HG02610 (cell line): Measurements from ENCODE around the gene COQ10B.
"Not testable (repeated sequence)": the region's sequence is repeated elsewhere in the genome, so short reads cannot be mapped to it uniquely, and the experiment has no call there.

Experiments used
- ATAC-seq: cut with Tn5 transposase; IDR thresholded peaks from one replicate; pipeline ENCODE4 v1.9.1; 2021; ENCODE audit warnings: mild to moderate bottlenecking, moderate library complexity; ENCODE audit not compliant: unreplicated experiment

The COQ10B gene

DNA sequence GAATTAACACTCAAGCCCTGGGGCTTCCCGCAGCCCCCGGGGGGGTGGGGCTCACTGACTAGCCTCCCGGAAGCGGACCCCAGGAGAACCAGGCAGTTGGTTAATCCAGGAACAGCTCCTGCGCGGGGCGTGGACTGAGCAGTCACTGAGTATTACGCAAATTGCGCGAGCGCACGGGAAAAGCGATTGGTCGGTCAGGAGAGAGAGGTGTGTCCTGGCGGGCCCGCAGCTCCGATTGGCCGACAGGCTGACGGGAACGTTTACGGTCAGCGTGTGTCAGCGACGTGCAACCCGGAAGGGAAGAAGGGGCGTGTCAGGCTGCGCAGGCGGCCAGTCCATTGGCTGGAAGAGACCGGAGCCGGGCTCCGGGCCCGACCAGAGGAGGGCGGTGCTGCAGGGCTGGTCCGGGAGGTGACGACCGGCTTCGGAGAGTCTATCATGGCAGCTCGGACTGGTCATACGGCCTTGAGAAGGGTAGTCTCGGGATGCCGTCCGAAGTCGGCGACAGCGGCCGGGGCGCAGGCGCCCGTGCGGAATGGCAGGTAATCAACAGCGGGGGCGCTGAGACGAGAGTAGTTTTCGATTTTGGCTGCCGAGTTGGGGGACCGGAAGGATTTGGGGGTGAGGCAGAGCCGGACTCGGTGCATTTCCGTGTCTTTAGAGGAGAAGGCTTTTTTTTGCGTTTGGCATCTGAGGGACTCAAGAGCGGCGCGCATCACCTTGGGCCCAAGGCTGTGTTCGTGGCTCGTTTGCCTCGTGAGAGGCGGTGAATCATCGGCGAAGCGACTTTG is at the start of gene COQ10B:
COQ10B (plus strand) TSS at position 430 of the 791 bp plus-strand sequence; CDS start at position 439, 9 bp downstream.
- peak; percentile 96 for ATAC-seq

DNA sequence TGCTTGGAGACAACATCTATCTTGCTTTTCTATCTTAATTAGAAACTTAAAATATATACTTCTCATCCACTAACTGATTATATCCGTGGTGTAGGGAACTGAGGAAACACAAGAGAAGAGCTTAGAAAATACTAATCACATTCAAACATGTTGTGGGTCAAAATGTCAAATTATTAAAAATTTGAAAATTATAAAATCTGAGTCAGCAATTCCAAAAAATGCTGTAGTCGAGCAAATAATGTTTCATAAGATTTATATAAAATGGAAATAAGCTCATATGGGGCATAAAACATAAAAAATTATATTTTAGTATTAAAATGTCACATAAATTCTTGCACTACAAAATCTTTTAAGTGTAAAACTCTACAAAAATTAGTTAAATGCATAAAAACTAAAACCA is 47.8 kb upstream of the COQ10B start:
- no peak for ATAC-seq

DNA sequence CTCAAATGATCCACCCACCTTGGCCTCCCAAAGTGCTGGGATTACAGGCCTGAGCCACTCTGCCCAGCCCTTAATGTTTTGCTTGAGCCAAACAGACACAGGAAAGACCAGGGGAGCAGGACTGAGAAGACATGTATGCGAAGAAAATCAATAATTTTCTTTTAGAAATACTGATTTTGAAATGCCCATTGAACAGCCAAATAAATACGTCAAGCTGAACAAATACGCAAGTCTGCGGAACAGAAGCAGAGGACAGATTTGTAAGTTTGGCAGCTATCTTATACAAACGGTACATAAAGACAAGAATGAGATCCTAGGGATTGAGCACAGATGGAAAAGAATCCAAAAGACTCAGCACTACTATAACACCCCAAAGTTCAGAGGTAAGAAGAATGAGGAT is 39.3 kb upstream of the COQ10B start:
- ATAC-seq, result no peak

DNA sequence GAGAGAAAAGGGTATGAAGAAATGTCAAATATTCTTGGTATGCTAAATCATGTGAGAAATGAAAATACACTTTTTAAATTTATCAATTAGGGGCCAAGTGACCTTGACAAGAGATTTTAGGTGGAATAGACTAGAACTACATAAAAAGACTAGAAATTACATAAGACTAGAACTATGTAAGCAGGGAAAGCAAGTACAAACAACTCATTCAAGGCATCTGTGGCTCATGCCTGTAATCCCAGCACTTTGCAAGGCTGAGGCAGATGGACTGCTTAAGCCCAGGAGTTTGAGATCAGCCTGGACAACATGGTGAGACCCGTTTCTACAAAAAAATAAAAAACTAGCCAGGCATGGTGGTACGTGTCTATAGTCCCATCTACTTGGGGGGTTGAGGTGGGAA is 38.8 kb upstream of the COQ10B start:
- ATAC-seq, result no peak

DNA sequence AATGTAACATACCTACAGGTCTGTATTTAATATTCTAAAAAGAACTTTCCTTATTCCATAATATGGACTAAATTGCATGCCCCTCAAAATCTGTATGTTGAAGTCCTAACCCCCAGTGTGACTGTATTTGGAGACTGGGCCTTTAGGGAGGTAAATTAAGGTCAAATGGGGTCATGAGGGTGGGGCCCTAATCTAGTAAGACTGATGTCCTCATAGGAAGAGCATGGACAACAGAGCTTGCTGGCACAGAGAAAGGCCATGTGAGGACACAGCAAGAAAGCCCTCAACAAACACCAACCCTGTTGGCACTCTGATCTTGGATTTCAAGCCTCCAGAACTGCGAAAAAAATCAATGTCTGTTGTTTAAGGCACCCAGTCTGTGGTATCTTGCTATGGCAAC is 37.1 kb upstream of the COQ10B start:
- ATAC-seq, result no peak

DNA sequence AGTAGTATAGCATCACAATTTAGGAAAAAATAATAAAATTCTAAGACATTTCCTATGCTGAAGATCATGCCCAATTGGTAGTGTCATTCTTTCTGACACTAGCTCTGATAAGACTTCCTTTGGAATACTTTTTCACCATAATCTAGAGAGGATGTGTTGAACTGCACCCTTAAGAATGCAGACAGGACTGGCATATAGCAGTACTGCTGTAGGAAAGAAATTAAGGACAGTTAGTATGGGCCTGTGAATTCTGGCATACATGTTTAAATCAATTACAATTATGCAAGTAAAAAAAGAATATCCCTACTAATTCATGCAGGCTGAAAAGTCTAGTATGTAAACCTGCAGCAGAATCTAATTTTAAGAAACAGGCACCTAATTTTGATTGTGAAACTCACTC is 33.9 kb upstream of the COQ10B start:
- ATAC-seq, result no peak

DNA sequence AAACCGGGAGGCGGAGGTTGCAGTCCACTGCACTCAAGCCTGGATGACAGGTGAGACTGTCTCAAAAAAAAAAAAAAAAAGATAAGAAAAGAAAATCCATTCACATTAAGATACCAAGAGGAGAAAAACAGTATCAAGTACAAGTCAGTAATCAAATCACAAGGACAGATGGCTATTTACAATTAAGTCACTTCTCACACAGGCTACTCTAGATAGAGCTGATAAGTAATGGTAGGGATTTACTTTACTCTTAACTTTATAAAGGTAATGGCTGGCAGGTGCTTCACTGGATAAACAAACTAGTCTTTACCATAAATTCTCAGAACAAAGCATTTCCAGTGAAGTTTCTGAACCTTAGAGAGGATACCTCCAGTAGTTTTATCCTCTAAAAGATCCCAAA is 30.0 kb upstream of the COQ10B start:
- ATAC-seq, result no peak

DNA sequence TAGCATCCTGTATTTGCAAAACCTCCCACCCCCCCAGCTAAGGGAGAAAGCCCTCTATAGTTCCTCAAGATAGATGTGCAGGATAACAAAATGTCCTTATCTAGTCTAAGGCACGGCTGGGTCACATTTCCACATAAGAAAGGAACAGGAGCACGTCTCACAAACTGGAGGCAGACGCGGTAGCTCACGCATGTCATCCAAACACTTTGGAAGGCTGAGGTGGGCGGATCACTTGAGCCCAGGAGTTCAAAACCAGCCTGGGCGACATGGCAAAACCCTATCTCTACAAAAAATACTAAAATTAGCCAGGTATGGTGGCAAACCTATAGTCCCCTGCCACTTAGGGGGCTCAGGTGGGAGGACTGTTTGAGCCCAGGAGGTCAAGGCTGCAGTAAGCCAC is 27.8 kb upstream of the COQ10B start:
- no peak for ATAC-seq

DNA sequence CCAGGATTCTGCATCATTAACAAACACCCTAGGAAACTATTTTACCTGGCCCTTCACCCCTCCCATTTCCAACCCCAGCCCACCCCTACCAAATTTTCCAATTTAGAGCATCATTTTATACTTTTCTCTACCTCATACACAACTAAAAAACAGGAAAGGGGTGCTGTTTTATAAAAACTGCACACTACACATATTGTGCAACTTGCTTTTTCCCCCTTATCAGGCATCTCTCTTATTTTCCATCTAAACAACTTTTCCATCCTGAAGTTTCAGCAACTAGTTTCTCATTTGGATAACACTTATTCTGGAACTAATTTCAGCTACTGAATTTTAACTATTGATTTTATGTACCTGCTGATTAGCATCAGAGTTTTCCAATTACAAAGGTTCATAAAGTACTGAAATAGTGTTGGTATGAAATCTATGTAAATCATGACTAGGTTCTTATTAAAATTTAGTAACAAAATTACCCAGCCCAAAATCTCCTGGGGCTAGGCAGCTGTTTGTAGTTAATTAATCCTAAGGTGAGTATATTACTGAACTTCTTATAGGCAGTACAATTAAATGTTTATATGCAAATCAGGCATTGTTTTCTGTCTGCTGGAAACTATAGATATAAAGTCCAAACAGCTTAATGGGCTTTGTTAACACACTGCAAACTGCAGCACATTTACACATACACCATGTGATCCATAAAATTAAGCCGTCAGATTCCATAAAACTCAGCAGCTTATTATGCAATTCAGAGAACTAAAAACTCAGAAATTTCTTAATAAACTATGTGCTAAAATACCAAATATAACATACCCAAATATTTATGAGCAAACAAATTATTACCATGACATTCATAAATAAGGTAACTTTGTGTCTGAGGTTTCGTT is 26.4 kb upstream of the COQ10B start:
- no peak for ATAC-seq

DNA sequence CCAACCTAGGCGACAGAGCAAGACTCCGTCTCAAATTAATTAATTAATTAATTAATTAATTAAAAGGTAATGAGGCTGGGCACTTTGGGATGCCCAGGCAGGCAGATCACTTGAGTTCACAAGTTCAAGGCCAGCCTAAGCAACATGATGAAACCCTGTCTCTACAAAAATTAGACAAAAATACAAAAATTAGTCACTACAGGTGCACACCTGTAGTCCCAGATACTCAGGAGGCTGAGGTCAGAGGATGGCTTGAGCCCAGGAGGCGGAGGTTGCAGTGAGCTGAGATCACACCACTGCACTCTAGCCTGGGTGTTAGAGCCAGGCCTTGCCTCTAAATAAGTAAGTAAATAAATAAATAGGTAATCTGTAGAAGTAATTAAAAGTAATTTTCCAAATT is 25.4 kb upstream of the COQ10B start:
- no peak for ATAC-seq

DNA sequence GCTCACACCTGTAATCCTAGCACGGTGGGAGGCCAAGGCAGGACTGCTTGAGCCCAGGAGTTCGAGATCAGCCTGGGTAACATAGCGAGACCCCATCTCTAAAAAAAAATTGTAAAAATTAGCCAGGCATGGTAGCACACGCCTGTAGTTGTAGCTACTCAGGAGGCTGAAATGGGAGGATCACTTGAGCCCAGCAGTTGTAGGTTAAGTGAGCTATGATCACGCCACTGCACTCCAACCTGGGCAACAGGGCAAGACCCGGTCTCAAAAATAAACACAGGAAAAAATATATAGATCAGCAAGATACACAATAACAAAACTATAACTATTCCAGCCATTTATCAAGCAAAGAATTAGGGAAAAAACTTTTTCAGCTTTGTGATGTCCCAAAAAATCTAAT is 21.5 kb upstream of the COQ10B start:
- no peak for ATAC-seq

DNA sequence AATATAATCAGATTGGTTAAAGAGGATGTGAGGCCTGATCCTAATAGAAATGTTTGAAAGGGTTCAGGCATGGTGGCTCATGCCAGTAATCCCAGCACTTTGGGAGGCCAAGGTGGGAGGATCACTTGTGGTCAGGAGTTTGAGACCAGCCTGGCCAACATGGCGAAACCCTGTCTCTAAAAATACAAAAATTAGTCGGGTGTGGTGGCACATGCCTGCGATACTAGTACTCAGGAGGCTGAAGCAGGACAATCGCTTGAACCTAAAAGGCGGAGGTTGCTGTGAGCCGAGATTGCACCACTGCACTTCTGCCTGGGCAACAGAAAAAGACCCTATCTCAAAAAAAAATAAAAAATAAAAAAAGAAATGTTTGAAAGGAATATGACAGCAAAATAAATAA is 20.8 kb upstream of the COQ10B start:
- ATAC-seq, result not testable (repeated sequence)

DNA sequence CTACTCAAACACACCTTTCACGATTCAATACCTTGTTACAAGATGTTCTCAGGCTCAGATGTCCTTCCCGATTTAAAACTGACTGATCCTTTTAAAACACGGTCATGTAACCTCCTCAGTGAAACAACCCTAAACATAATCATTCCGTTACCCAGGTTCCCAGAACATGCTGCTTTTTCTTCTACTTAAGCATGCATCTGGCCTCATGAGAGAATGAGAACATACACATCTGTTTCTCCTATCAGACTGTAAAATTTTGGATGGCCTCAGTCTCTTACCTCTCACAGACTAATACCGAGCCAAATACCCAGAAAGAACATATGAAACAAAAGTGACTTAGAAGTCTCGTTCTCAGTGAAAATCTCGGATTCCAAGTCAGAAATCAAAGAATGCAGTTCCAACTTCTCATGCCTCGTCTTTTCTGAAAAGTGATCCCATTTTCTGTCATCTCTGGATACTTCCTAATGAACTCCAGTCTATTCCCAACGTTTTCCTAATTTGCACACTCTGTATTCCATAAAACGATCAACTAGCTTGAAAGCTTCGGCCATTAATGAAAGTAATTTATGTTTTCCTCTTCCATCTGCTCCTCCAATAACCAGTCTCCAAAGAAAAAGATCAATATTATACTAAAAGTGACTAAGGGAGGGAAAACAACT is 19.4 kb upstream of the COQ10B start:
- no peak for ATAC-seq

DNA sequence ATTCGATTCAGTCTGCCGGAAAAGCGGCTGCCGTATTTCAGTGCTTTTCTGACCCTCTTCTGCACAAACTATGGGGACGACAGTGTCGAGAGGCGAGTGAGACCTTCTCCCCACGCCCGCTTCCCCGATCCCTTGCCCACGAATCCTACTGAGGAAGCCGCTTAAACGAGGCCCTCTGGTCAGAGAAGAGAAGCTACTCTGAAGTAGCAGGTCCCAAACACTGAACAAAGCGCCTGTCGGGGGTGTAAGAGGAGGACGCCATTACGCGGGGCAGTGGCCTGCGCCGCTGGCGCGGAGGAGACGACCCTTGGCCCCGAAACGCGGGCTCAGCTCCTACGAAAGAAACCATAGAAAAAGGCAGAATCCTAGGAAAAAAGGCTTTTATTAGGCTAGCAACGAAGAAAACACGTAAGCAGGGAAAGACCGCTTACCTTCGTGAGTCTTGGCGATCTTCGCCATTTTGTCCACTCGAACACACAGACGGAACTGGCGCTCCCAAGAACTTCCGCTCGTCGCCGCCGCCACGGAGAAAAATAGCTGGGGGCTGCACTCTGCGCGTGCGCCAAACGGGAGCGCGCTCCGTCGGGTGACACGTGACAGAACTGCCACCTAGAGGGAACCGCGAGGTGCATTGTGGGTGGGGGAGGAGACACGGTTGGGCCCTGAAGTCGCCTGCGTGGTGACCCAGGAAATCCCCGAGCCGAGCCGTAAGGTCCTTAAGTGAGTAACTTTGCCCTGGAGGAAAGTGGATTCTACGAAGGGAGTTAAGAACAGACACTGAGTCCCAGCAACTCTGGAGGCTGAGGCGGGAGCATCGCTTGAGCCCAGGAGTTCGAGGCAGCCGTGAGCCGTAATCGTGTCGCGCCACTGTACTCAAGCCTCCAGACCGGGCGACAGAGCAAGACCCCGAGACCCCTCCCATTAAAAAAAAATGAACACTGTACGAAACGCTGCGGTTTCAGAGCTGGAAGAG is 18.5 kb upstream of the COQ10B start, which contains the start of gene SF3B1:
SF3B1 (minus strand) TSS at position 488 of the 973 bp plus-strand sequence; CDS start at position 459, 29 bp downstream.
- peak; percentile 93 for ATAC-seq

DNA sequence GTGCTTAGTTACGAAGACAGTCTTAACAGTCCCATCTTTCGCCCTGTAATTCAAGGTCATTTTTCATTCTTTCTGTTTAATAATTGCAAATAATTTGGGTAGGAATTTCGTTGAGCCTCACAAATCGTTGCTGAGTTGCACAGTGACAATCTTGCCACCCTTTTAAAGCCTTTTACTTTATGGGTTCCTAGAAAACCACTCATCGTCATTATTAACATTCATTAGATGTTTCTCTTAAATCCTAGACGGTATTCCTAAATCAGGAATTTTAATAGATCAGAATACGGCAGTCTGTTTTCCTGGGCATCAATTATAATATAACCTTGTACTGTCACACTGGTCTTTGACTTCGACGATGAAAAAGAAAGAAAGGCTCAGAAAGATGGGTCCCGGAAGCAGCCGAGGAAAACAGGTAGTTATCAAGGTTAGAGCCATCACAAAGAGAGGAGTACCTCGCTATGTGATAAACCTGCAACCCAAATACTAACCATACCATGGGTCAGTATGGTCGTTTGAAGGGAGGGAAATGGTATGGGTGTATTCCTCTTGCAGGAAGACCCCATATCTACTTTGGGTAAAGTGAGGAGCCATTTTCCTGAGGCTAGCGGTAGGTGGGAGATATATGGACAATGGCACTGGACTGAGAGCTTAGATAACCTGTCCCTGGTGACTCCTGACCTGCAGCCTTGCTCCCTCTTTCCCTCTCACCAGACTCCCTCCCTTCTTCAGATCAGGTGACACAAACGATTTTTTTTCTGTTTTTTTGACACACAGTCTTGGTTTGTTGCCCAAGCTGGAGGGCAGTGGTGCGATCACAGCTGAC is 17.5 kb upstream of the COQ10B start:
- no peak for ATAC-seq

DNA sequence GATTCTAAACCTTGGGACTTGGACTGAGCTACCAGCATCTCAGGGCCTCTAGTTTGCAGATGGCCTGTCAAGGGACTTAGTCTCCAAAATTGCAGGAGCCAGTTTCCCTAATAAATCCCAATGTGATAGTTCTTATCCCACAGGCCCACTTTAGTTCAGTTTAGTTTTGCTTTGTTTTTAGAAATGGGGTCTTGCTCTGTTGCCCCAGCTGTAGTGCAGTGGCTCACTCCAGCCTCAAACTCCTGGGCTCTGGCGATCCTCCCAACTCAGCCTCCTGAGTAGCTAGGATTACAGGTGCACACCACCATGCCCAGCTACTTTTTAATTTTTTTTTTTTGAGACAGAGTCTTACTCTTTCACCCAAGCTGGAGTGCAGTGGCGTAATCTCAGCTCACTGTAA is 16.0 kb upstream of the COQ10B start:
- no peak for ATAC-seq

DNA sequence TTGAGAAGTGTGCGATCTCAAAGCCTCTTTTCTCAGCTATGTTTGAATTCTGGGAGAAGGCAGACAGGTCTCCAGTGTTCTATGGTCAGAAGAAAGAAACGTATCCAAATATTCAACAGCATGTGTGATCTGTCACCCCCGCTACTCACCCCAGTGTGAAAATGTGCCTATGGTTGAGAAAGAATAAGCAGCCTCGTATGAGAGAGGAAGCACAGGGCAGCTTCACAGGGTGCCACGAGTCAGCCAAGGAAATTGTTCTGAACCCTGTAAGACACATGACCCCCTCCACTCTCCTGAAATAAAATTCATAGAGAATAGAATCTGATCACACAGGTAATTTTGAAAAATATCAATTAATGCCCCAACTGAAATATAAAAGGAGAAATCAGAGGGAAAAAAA is 10.5 kb upstream of the COQ10B start:
- no peak for ATAC-seq

DNA sequence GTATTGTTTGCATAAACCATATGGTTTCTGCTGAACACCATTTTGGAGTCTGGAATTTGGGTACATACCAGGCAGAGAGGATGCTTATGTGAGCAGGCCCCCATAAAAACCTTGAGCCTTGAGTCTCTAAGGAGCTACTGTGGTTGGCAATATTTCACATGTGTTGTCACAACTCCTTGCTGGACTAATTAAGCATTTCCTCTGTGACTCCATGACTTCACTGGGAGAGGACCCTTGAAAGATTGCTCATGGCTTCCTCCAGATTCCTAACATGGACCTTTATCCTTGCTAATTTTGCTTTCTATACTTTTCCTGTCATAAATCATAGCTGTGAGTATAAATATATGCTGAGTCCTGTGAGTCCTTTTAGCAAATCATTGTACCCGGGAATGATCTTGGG is 7.6 kb upstream of the COQ10B start:
- no peak for ATAC-seq

DNA sequence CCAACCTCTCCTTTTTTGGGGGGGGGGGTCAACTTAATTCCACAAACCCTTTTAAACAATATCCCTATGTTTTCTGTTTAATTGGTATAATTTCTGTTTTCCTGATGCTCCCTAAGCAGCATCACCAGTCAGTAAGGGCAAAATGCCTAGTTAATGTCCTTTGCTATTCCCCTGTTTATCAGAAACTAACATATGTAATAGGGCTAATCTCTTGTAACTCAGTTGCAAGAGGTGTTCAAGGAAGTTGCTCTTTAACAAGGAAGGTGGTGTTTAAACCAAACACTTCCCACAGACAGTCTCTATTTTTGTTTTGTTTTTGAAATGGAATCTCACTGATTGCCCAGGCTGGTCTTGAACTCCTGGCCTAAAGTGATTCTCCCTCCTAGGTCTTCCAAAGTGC is 6.5 kb upstream of the COQ10B start:
- no peak for ATAC-seq
